GM18517 (cell line): ENCODE measurements around the gene AADAT.
"Not testable (repeated sequence)": the region's sequence is repeated elsewhere in the genome, so short reads cannot be mapped to it uniquely, and the experiment has no call there.

Source experiments
- ATAC-seq: cut with Tn5 transposase; IDR thresholded peaks from one replicate; pipeline ENCODE4 v1.9.1; 2021; ENCODE audit warnings: mild to moderate bottlenecking, moderate library complexity; ENCODE audit not compliant: unreplicated experiment

Gene AADAT

GRCh38 chr4:170089668-170090351 lies at the start of gene AADAT:
Gene AADAT, minus strand, starts transcription at chr4:170089956. Its CDS starts 266 bp downstream, at chr4:170089690.
- ATAC-seq: no peak

GRCh38 chr4:170138580-170139194 lies 48.9 kb upstream of the AADAT start:
- ATAC-seq: peak; percentile 96

- ATAC-seq: no peak
These were observed 48.2 kb upstream of the AADAT start for GRCh38 chr4:170137927-170138326.

GRCh38 chr4:170137466-170137865 lies 47.7 kb upstream of the AADAT start:
- no peak for ATAC-seq

GRCh38 chr4:170134821-170135220 lies 45.1 kb upstream of the AADAT start:
- ATAC-seq: no peak

- ATAC-seq: no peak
These were observed 38.6 kb upstream of the AADAT start for GRCh38 chr4:170128219-170128804.

GRCh38 chr4:170127758-170128157 lies 38.0 kb upstream of the AADAT start:
- no peak for ATAC-seq

GRCh38 chr4:170124406-170124805 lies 34.6 kb upstream of the AADAT start:
- no peak for ATAC-seq

- no peak for ATAC-seq
These were observed 32.5 kb upstream of the AADAT start for GRCh38 chr4:170122252-170122651.

- no peak for ATAC-seq
These were observed 24.9 kb upstream of the AADAT start for GRCh38 chr4:170114636-170115035.

GRCh38 chr4:170114183-170114582 lies 24.4 kb upstream of the AADAT start:
- ATAC-seq: not testable (repeated sequence)

GRCh38 chr4:170111546-170111945 lies 21.8 kb upstream of the AADAT start:
- no peak for ATAC-seq

GRCh38 chr4:170111085-170111484 lies 21.3 kb upstream of the AADAT start:
- no peak for ATAC-seq

GRCh38 chr4:170110285-170110672 lies 20.5 kb upstream of the AADAT start:
- no peak for ATAC-seq

- ATAC-seq: no peak
These were observed 20.0 kb upstream of the AADAT start for GRCh38 chr4:170109586-170110284.

- no peak for ATAC-seq
These were observed 17.1 kb upstream of the AADAT start for GRCh38 chr4:170106900-170107299.

GRCh38 chr4:170102426-170102825 lies 12.7 kb upstream of the AADAT start:
- ATAC-seq: no peak

GRCh38 chr4:170098171-170098570 lies 8.4 kb upstream of the AADAT start:
- ATAC-seq: not testable (repeated sequence)

GRCh38 chr4:170097681-170098080 lies 7.9 kb upstream of the AADAT start:
- no peak for ATAC-seq

- ATAC-seq: no peak
These were observed 4.3 kb upstream of the AADAT start for GRCh38 chr4:170093973-170094535.

GRCh38 chr4:170091069-170091696 lies 1.4 kb upstream of the AADAT start:
- ATAC-seq: no peak
